HCT116 (cell line): ENCODE data around the gene KIAA1671. TPM values are rescaled to one million over a fixed set of nuclear protein-coding genes. Genes with fewer than 3 reads are reported as not detected.

Experiments
- ATAC-seq: fragments of 200-7000 bp; cut with Tn5 transposase; 2 replicates; pipeline ENCODE4 v1.9.1; 2020; ENCODE audit warnings: mild to moderate bottlenecking, moderate library complexity
- BruUV-seq: library from RNA; stranded (reverse); fragments of 400-500 nt; replicated peaks from 2 replicates; lab custom pipeline; 2021; lab: Mats Ljungman, UMichigan
- CTCF ChIA-PET: fragments of 300-600 bp; sonication (Branson Sonifier 250); formaldehyde crosslinking; loops from one replicate; lab custom pipeline; 2021; ENCODE audit warnings: antibody characterized with exemption; lab: Charles Lee
- POLR2A ChIA-PET: fragments of 300-600, 350-600 bp; sonication (Branson Sonifier 250); formaldehyde crosslinking; loops from one replicate; lab custom pipeline; 2021; ENCODE audit warnings: antibody characterized with exemption; lab: Charles Lee
- RAD21 ChIA-PET, 2 experiments: fragments of 300-600 bp; sonication (Branson Sonifier 250); formaldehyde crosslinking; loops; one replicate each; lab custom pipeline; 2023; ENCODE audit warnings: low total read pairs in 2 of 2; ENCODE audit not compliant: uncharacterized antibody in 2 of 2, unreplicated experiment in 2 of 2, low non-redundant PET in 1 of 2; lab: Charles Lee
- DNase-seq: peaks from one replicate; pipeline ENCODE4 v3.0.0-alpha.2; 2010; ENCODE audit warnings: low read depth, low spot score
- H2AFZ ChIP-seq: fragments of 200-600 bp; shearing (Covaris generic), sonication (generic); 2 replicates; pipeline ENCODE4 v1.6.1; 2017; ENCODE audit warnings: low read depth, mixed run types, mixed read lengths, antibody characterized with exemption, low read length; ENCODE audit not compliant: poor library complexity, severe bottlenecking
- H3K27ac ChIP-seq: 2 replicates; pipeline ENCODE4 v1.5.1; 2012; ENCODE audit warnings: low read depth, low read length
- H3K27me3 ChIP-seq: fragments of 200-600 bp; sonication (generic); 2 replicates; pipeline ENCODE4 v1.6.1; 2016; ENCODE audit warnings: mixed run types, low read length, mixed read lengths; ENCODE audit not compliant: insufficient read depth
- H3K36me3 ChIP-seq, 2 experiments: fragments of 200-500 bp in 1 of 2; fragments of 200-600 bp in 1 of 2; sonication (Bioruptor generic) in 1 of 2; sonication (generic) in 1 of 2; 2 replicates each; pipeline versions ENCODE4 v1.5.1 to v1.6.1; 2014 to 2016; ENCODE audit warnings: low read length in 2 of 2, inconsistent platforms in 1 of 2, mixed read lengths in 1 of 2, mixed run types in 1 of 2; ENCODE audit not compliant: insufficient read depth in 2 of 2, control insufficient read depth in 1 of 2
- H3K4me1 ChIP-seq, 2 experiments: fragments of 200-600 bp in 1 of 2; sonication (generic) in 1 of 2; 2 replicates each; pipeline versions ENCODE4 v1.5.1 to v1.6.1; 2012 to 2017; ENCODE audit warnings: low read length in 2 of 2, inconsistent platforms in 1 of 2, mild to moderate bottlenecking in 1 of 2, mixed read lengths in 1 of 2, mixed run types in 1 of 2, moderate library complexity in 1 of 2; ENCODE audit not compliant: insufficient read depth in 2 of 2, control insufficient read depth in 1 of 2
- H3K4me2 ChIP-seq: fragments of 200-600 bp; sonication (generic); 2 replicates; pipeline ENCODE4 v1.6.1; 2017; ENCODE audit warnings: mixed run types, low read length, mixed read lengths
- H3K4me3 ChIP-seq, 2 experiments: fragments of 200-600 bp in 1 of 2; sonication (generic) in 1 of 2; replicated peaks in 1 of 2; 2 replicates each; pipeline ENCODE4 v1.5.1; 2011 to 2016; ENCODE audit warnings: low read length in 2 of 2, control low read depth in 1 of 2, low read depth in 1 of 2, mild to moderate bottlenecking in 1 of 2, mixed read lengths in 1 of 2, mixed run types in 1 of 2
- H3K79me2 ChIP-seq: fragments of 200-600 bp; sonication (generic); 2 replicates; pipeline ENCODE4 v1.6.1; 2017; ENCODE audit warnings: mild to moderate bottlenecking, mixed run types, low read length, moderate library complexity, mixed read lengths; ENCODE audit not compliant: insufficient read depth
- H3K9ac ChIP-seq: fragments of 200-600 bp; sonication (generic); 2 replicates; pipeline ENCODE4 v1.6.1; 2016; ENCODE audit warnings: low read length, mixed read lengths
- H3K9me2 ChIP-seq: fragments of 200-600 bp; sonication (generic), shearing (Covaris generic); 2 replicates; pipeline ENCODE4 v1.6.1; 2017; ENCODE audit warnings: mixed run types, mild to moderate bottlenecking, moderate library complexity; ENCODE audit not compliant: insufficient read depth
- H3K9me3 ChIP-seq, 2 experiments: fragments of 200-500 bp in 1 of 2; fragments of 200-600 bp in 1 of 2; sonication (Bioruptor generic) in 1 of 2; sonication (generic) in 1 of 2; 2 replicates each; pipeline ENCODE4 v1.6.1; 2014 to 2017; ENCODE audit warnings: low read length in 2 of 2, mixed read lengths in 2 of 2, inconsistent platforms in 1 of 2, low read depth in 1 of 2, mild to moderate bottlenecking in 1 of 2, mixed run types in 1 of 2, moderate library complexity in 1 of 2; ENCODE audit not compliant: control insufficient read depth in 1 of 2, insufficient read depth in 1 of 2
- H4K20me1 ChIP-seq: fragments of 200-600 bp; sonication (generic), shearing (Covaris generic); 2 replicates; pipeline ENCODE4 v1.6.1; 2017; ENCODE audit warnings: mixed run types, mild to moderate bottlenecking, moderate library complexity; ENCODE audit not compliant: insufficient read depth
- ATF3 ChIP-seq: IDR thresholded peaks from 2 replicates; pipeline ENCODE4 v1.6.1; 2012
- CBX3 ChIP-seq: IDR thresholded peaks from 2 replicates; pipeline ENCODE4 v1.6.1; 2012; ENCODE audit warnings: low read depth
- CEBPB ChIP-seq: IDR thresholded peaks from 2 replicates; pipeline ENCODE4 v1.6.1; 2012; ENCODE audit warnings: low read depth
- CTCF ChIP-seq, 3 experiments: fragments of 200-600 bp in 1 of 3; sonication (generic) in 1 of 3; IDR thresholded peaks in 2 of 3; conservative IDR thresholded peaks in 1 of 3; 2 replicates each; pipeline ENCODE4 v1.5.1; 2012 to 2017; ENCODE audit warnings: low read depth in 2 of 3, low read length in 2 of 3, antibody characterized with exemption in 1 of 3, borderline replicate concordance in 1 of 3, control low read depth in 1 of 3, mild to moderate bottlenecking in 1 of 3, mixed read lengths in 1 of 3, mixed run types in 1 of 3, moderate library complexity in 1 of 3; ENCODE audit not compliant: insufficient read depth in 1 of 3
- EGR1 ChIP-seq: IDR thresholded peaks from 2 replicates; pipeline ENCODE4 v1.6.1; 2012; ENCODE audit warnings: low read depth
- ELF1 ChIP-seq: IDR thresholded peaks from 2 replicates; pipeline ENCODE4 v1.6.1; 2012; ENCODE audit warnings: low read depth, borderline replicate concordance
- EZH2 ChIP-seq: fragments of 200-600 bp; sonication (generic); IDR thresholded peaks from 2 replicates; pipeline ENCODE4 v1.6.1; 2017; ENCODE audit warnings: antibody characterized with exemption, mixed run types
- FOSL1 ChIP-seq: IDR thresholded peaks from 2 replicates; pipeline ENCODE4 v1.6.1; 2012; ENCODE audit warnings: low read depth
- JUND ChIP-seq: IDR thresholded peaks from 2 replicates; pipeline ENCODE4 v1.6.1; 2012
- MAX ChIP-seq: IDR thresholded peaks from 2 replicates; pipeline ENCODE4 v1.6.1; 2012
- POLR2A ChIP-seq: IDR thresholded peaks from 2 replicates; pipeline ENCODE4 v1.7.0; 2011; ENCODE audit warnings: borderline replicate concordance; ENCODE audit not compliant: insufficient read depth, insufficient read length; ENCODE audit errors: extremely low read depth
- POLR2AphosphoS5 ChIP-seq: IDR thresholded peaks from 2 replicates; pipeline ENCODE4 v1.6.1; 2011; ENCODE audit warnings: mild to moderate bottlenecking, low read depth, low read length, moderate library complexity
- RAD21 ChIP-seq: IDR thresholded peaks from 2 replicates; pipeline ENCODE4 v1.6.1; 2012; ENCODE audit warnings: low read depth, mild to moderate bottlenecking
- REST ChIP-seq: IDR thresholded peaks from 2 replicates; pipeline ENCODE4 v1.6.1; 2012; ENCODE audit warnings: low read depth
- SIN3A ChIP-seq: IDR thresholded peaks from 2 replicates; pipeline ENCODE4 v1.6.1; 2012; ENCODE audit warnings: low read depth
- SRF ChIP-seq: IDR thresholded peaks from 2 replicates; pipeline ENCODE4 v1.6.1; 2012; ENCODE audit warnings: low read depth
- YY1 ChIP-seq: IDR thresholded peaks from 2 replicates; pipeline ENCODE4 v1.6.1; 2011; ENCODE audit warnings: low read length, low read depth, moderate library complexity, mild to moderate bottlenecking; ENCODE audit not compliant: insufficient replicate concordance; ENCODE audit errors: extremely low read depth
- ZBTB33 ChIP-seq: IDR thresholded peaks from 2 replicates; pipeline ENCODE4 v1.6.1; 2011; ENCODE audit warnings: mild to moderate bottlenecking, low read length, moderate library complexity; ENCODE audit not compliant: insufficient replicate concordance; ENCODE audit errors: extremely low read depth
- ZFX ChIP-seq: fragments of 450-650 bp; IDR thresholded peaks from 2 replicates; pipeline ENCODE4 v1.6.1; 2017
- ZNF274 ChIP-seq: fragments of 200-500 bp; sonication (Bioruptor generic); IDR thresholded peaks from 2 replicates; pipeline ENCODE4 v1.6.1; 2014; ENCODE audit warnings: mild to moderate bottlenecking, low read depth, low read length, inconsistent platforms
- intact Hi-C: fragments of 100-400 bp; cut with micrococcal nuclease; formaldehyde crosslinking; loops from 2 replicates; pipeline ENCODE4 v1.10.0; 2022
- total RNA-seq: library from RNA; stranded (reverse); gene quantifications from one replicate; pipeline ENCODE4 v1.2.1, GENCODE V29; 2021; ENCODE audit not compliant: unreplicated experiment

The KIAA1671 gene
- total RNA-seq, 1 experiment from 2014 or later: 36.8 TPM

- H3K9me3 ChIP-seq: no peaks in the 10 kb centered on the region
- H3K4me1 ChIP-seq: no peaks in the 10 kb centered on the region
- no peak for ATAC-seq
- H3K9ac ChIP-seq: no peak overlapping the region
- no TSS peak for BruUV-seq
- ChIA-PET RAD21 (no interaction called here), POLR2A (no interaction called here)
- H3K36me3 ChIP-seq: no peaks in the 10 kb centered on the region
- H3K9me2 ChIP-seq: no peaks in the 10 kb centered on the region
- no peak overlapping the region for H3K27ac ChIP-seq
- intact Hi-C loops: no loop called here
- H3K4me2 ChIP-seq: no peak overlapping the region
- H4K20me1 ChIP-seq: no peaks in the 10 kb centered on the region
- no peaks in the 10 kb centered on the region for H3K27me3 ChIP-seq
- H3K4me3 ChIP-seq: no peak overlapping the region
- no peak for DNase-seq
- no peaks in the 10 kb centered on the region for H3K79me2 ChIP-seq
- TF ChIP-seq EGR1: no peak
- TF ChIP-seq EZH2: no peak
- no peak for TF ChIP-seq MAX
- no peak for TF ChIP-seq REST
- no peak for TF ChIP-seq SRF
- TF ChIP-seq ZNF274: no peak
- TF ChIP-seq ATF3: no peak
- TF ChIP-seq ELF1: no peak
- TF ChIP-seq CEBPB: no peak
- no peak for TF ChIP-seq YY1
- TF ChIP-seq JUND: no peak
- no peak for TF ChIP-seq SIN3A
- TF ChIP-seq ZFX: no peak
- TF ChIP-seq ZBTB33: no peak
- no peak for TF ChIP-seq POLR2AphosphoS5
- TF ChIP-seq FOSL1: no peak
- no peak for TF ChIP-seq CBX3
- TF ChIP-seq CTCF (IDR thresholded peaks at IDR 0.05 in 2 of 3, conservative IDR thresholded peaks at IDR 0.05 in 1 of 3; ENCODE audit: borderline replicate concordance in 1 of 3, insufficient read depth in 1 of 3, low read depth in 2 of 3, low read length in 2 of 3): no peak
- no peak for TF ChIP-seq POLR2A
- TF ChIP-seq RAD21: no peak
- TF ChIP-seq, all 23 proteins: peak for 0
- CTCF ChIA-PET: interaction anchor here (0.9 kb wide), 1 partner anchor 10 kb away, joined by 3 read pairs; no protein-coding TSS in a partner anchor
- no peak overlapping the region for H2AFZ ChIP-seq
These were observed 138.9 kb downstream of the KIAA1671 start for GRCh38 chr22:25091458-25091857.
